ENCODE results near the gene RITA1.

The RITA1 gene, protein sequence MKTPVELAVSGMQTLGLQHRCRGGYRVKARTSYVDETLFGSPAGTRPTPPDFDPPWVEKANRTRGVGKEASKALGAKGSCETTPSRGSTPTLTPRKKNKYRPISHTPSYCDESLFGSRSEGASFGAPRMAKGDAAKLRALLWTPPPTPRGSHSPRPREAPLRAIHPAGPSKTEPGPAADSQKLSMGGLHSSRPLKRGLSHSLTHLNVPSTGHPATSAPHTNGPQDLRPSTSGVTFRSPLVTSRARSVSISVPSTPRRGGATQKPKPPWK

DNA sequence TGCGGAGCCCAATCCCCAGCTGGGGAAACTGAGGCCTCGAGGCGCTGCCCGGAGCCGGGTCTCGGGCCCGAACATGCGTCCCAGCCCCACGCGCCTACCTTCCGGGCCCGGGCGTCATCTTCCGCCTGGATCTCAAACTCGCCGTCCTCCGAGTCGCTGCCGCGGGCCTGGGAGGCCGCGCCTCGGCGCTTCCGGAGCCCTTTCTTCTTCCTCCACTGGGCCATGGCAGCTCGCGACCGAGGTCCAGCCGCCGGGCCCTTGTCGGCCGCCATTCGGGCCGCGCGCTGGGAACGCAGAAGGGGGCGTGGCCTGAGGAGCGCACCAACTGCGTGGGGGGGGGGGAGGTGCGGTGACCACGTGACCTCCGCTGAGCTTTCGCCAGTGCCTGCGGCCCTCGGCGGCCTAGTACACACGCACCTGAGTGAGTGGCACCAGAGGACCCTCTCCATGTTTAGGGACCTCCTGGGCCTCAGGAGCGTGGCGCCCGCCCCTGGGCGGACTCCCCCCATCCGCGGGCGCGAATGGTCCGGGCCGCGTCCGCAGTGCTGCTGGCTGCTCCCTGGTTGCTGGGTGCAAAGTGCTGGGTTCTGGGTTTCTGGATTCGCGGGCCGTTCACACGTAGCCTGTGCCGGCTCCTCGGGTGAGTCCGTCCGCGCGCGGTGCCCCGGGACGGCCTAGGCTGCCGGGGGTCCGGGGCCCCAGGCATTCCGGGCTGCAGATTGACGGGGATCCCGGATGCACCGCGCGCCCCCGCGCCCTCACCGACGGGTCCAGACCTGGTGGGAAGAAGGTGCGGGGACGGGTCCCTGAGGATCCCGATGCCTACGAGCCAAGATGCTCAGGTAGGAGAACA, at the start of gene RITA1, which contains the start of gene DDX54:
TSS of gene RITA1 (plus strand) at position 542 of the 853 bp plus-strand sequence. CDS start 1,026 bp downstream, outside the sequence.
TSS of gene DDX54 (minus strand) at position 299 of the 853 bp plus-strand sequence. CDS start at position 272, 27 bp downstream.
- Histone ChIP-seq H3K4me3 (ENCODE audit: low read depth, low read length, poor library complexity, severe bottlenecking) (peak within 1 kb of the TSS; percentile 88), H3K36me3 (ENCODE audit: insufficient read depth, low read length) (peaks cover 56% of the 10 kb centered on the region), H3K4me1 (ENCODE audit: insufficient read depth, low read length, severe bottlenecking) (peaks cover 46% of the 10 kb centered on the region), H3K4me2 (ENCODE audit: low read length) (peak within 1 kb of the TSS; percentile 74), H3F3A (ENCODE audit: insufficient read depth, low read length) (no peaks in the 10 kb centered on the region), H3K79me2 (ENCODE audit: insufficient read depth, low read length) (peaks cover 44% of the 10 kb centered on the region), H3K27me3 (ENCODE audit: insufficient read depth, low read length) (no peaks in the 10 kb centered on the region), H3K27ac (ENCODE audit: low read depth, low read length, poor library complexity, severe bottlenecking) (peak within 1 kb of the TSS; percentile 76), H3K9ac (ENCODE audit: low read length) (peak within 1 kb of the TSS; percentile 82), H3K9me2 (ENCODE audit: low read depth, low read length) (no peaks in the 10 kb centered on the region), H3K9me3 (ENCODE audit: low read length) (no peaks in the 10 kb centered on the region), H4K20me1 (ENCODE audit: insufficient read depth, low read length) (no peaks in the 10 kb centered on the region), H2AFZ (ENCODE audit: low read length) (no peak within 1 kb of the TSS)
- TF ChIP-seq EZH2 (IDR thresholded peaks at IDR 0.05; ENCODE audit: borderline replicate concordance, low read length): no peak
- TF ChIP-seq, protein P1, sequence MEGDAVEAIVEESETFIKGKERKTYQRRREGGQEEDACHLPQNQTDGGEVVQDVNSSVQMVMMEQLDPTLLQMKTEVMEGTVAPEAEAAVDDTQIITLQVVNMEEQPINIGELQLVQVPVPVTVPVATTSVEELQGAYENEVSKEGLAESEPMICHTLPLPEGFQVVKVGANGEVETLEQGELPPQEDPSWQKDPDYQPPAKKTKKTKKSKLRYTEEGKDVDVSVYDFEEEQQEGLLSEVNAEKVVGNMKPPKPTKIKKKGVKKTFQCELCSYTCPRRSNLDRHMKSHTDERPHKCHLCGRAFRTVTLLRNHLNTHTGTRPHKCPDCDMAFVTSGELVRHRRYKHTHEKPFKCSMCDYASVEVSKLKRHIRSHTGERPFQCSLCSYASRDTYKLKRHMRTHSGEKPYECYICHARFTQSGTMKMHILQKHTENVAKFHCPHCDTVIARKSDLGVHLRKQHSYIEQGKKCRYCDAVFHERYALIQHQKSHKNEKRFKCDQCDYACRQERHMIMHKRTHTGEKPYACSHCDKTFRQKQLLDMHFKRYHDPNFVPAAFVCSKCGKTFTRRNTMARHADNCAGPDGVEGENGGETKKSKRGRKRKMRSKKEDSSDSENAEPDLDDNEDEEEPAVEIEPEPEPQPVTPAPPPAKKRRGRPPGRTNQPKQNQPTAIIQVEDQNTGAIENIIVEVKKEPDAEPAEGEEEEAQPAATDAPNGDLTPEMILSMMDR (IDR thresholded peaks at IDR 0.05; ENCODE audit: low read length): no peak

DNA sequence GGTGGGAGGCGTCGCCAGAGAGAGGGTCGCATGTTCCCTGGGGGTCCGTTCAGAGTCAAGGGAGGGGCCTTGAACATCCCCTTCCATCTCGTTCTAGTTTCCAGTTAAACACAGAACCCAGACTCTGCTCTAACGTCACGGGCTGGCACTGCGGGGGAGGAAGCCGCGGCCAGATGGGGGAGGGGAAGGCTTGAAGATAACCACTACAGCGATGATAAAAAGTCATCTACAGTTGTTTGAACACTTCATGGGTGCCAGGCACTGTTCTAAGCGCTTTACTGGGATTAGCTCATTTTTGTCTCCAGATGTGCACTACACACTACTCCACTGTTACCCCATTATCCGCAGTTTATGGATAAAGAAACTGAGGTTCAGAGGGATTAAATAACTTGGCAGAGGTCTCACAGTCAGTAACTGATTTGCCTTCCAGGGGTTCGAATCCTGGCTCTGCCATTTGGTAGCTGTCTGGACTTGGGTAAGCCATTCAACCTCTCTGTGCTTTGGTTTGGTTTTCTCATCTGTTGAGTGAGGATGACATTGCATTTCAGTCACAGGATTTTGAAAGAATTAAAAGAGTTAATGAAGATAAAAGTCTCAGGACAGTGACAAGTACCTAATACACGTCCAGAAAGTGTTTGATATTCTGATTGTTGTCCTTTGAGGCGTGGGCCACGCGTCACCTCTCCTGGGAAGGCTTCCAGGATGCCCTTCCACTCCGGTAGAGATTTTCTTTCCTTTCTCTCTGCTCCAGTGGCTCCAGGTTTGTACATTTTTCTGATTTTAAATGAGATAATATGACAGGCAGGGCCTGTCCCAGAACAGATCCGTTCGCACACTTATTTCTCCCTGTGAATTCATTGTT, 49.2 kb upstream of the RITA1 start:
- peak overlapping the region; percentile 77 for H3K4me2 ChIP-seq (ENCODE audit: low read length)
- H4K20me1 ChIP-seq (ENCODE audit: insufficient read depth, low read length): no peaks in the 10 kb centered on the region
- H3K27ac ChIP-seq (ENCODE audit: low read depth, low read length, poor library complexity, severe bottlenecking): peak overlapping the region; percentile 95

More for the DNA sequence above, 49.2 kb upstream of the RITA1 start:
- Histone ChIP-seq H3K9me2 (ENCODE audit: low read depth, low read length) (no peaks in the 10 kb centered on the region), H3K9me3 (ENCODE audit: low read length) (no peaks in the 10 kb centered on the region), H3K9ac (ENCODE audit: low read length) (peak overlapping the region; percentile 62), H3F3A (ENCODE audit: insufficient read depth, low read length) (no peaks in the 10 kb centered on the region), H2AFZ (ENCODE audit: low read length) (no peak overlapping the region), H3K79me2 (ENCODE audit: insufficient read depth, low read length) (peaks cover 36% of the 10 kb centered on the region), H3K27me3 (ENCODE audit: insufficient read depth, low read length) (no peaks in the 10 kb centered on the region), H3K4me3 (ENCODE audit: low read depth, low read length, poor library complexity, severe bottlenecking) (peak overlapping the region; percentile 93), H3K4me1 (ENCODE audit: insufficient read depth, low read length, severe bottlenecking) (peaks cover 63% of the 10 kb centered on the region), H3K36me3 (ENCODE audit: insufficient read depth, low read length) (peaks cover 33% of the 10 kb centered on the region; the same call in 1 of the 2 replicates)
- TF ChIP-seq, protein P1 (IDR thresholded peaks at IDR 0.05; ENCODE audit: low read length): no peak
- TF ChIP-seq EZH2 (IDR thresholded peaks at IDR 0.05; ENCODE audit: borderline replicate concordance, low read length): no peak

Data from OCI-LY1 (cell line).